Liver (tissue), 9 donors: ENCODE measurements around the gene MROH2B. TPM values are rescaled to one million over a fixed set of nuclear protein-coding genes. Genes with fewer than 3 reads are reported as not detected.

ENCODE experiments used
- DNase-seq: peaks from one replicate; pipeline ENCODE4 v3.0.0-alpha.2; 2017; ENCODE audit warnings: low spot score
- H3K27ac ChIP-seq, 2 donors: one replicate each; pipeline ENCODE4 v1.7.0; 2013; ENCODE audit warnings: inconsistent platforms in 2 of 2, low read length in 2 of 2, control low read depth in 1 of 2, low read depth in 1 of 2, mild to moderate bottlenecking in 1 of 2
- H3K27me3 ChIP-seq, 4 donors: one replicate each; pipeline versions ENCODE4 v1.6.1 to v1.7.0; 2013; ENCODE audit warnings: low read length in 3 of 4, inconsistent platforms in 1 of 4, mild to moderate bottlenecking in 1 of 4, moderate library complexity in 1 of 4; ENCODE audit not compliant: control insufficient read depth in 4 of 4, insufficient read depth in 4 of 4
- H3K36me3 ChIP-seq, 4 donors: one replicate each; pipeline versions ENCODE4 v1.6.1 to v1.7.0; 2013; ENCODE audit warnings: low read length in 3 of 4, mild to moderate bottlenecking in 3 of 4, low read depth in 1 of 4, moderate library complexity in 1 of 4; ENCODE audit not compliant: control insufficient read depth in 4 of 4, insufficient read depth in 3 of 4
- H3K4me1 ChIP-seq, 4 donors: one replicate each; pipeline versions ENCODE4 v1.6.1 to v1.7.0; 2013; ENCODE audit warnings: low read length in 3 of 4, mild to moderate bottlenecking in 3 of 4, moderate library complexity in 1 of 4; ENCODE audit not compliant: control insufficient read depth in 4 of 4, insufficient read depth in 4 of 4
- H3K4me3 ChIP-seq, 3 donors: one replicate each; pipeline versions ENCODE4 v1.6.1 to v1.7.0; 2013; ENCODE audit warnings: low read length in 3 of 3, control low read depth in 1 of 3, low read depth in 1 of 3, mild to moderate bottlenecking in 1 of 3
- H3K9ac ChIP-seq, 2 donors: one replicate each; pipeline ENCODE4 v1.7.0; 2013; ENCODE audit warnings: low read length in 2 of 2, mild to moderate bottlenecking in 2 of 2, moderate library complexity in 2 of 2, control low read depth in 1 of 2, low read depth in 1 of 2
- H3K9me3 ChIP-seq, 4 donors: one replicate each; pipeline versions ENCODE4 v1.6.1 to v1.7.0; 2013; ENCODE audit warnings: low read length in 3 of 4; ENCODE audit not compliant: control insufficient read depth in 4 of 4
- CTCF ChIP-seq: fragments of 150-350 bp; IDR thresholded peaks from 2 replicates; pipeline ENCODE4 v1.5.1; 2017; ENCODE audit warnings: improper control_type of control experiment, low read depth, low read length; ENCODE audit not compliant: missing input control
- EGR1 ChIP-seq, 2 donors: IDR thresholded peaks; 2 replicates each; pipeline ENCODE4 v1.6.1; 2016 to 2018; ENCODE audit warnings: antibody characterized with exemption in 2 of 2, low read depth in 2 of 2
- FOXA1 ChIP-seq: IDR thresholded peaks from 2 replicates; pipeline ENCODE4 v1.6.1; 2016; ENCODE audit warnings: antibody characterized with exemption
- FOXA2 ChIP-seq: IDR thresholded peaks from 2 replicates; pipeline ENCODE4 v1.6.1; 2016; ENCODE audit warnings: antibody characterized with exemption
- GABPA ChIP-seq, 2 donors: IDR thresholded peaks in 1 of 2; conservative IDR thresholded peaks in 1 of 2; 2 replicates each; pipeline ENCODE4 v1.6.1; 2016; ENCODE audit warnings: antibody characterized with exemption in 2 of 2, mild to moderate bottlenecking in 1 of 2, moderate library complexity in 1 of 2
- HNF4A ChIP-seq, 2 donors: conservative IDR thresholded peaks; 2 replicates each; pipeline ENCODE4 v1.6.1; 2016; ENCODE audit warnings: antibody characterized with exemption in 2 of 2, mild to moderate bottlenecking in 2 of 2
- HNF4G ChIP-seq: IDR thresholded peaks from 2 replicates; pipeline ENCODE4 v1.6.1; 2016; ENCODE audit warnings: antibody characterized with exemption
- JUND ChIP-seq, 2 donors: IDR thresholded peaks; 2 replicates each; pipeline ENCODE4 v1.6.1; 2016; ENCODE audit warnings: antibody characterized with exemption in 2 of 2
- MAX ChIP-seq: IDR thresholded peaks from 2 replicates; pipeline ENCODE4 v1.6.1; 2016; ENCODE audit warnings: antibody characterized with exemption
- NR2F2 ChIP-seq: IDR thresholded peaks from 2 replicates; pipeline ENCODE4 v1.6.1; 2016; ENCODE audit warnings: antibody characterized with exemption
- RAD21 ChIP-seq, 2 donors: IDR thresholded peaks; 2 replicates each; pipeline ENCODE4 v1.6.1; 2016; ENCODE audit warnings: antibody characterized with exemption in 2 of 2, mild to moderate bottlenecking in 2 of 2
- REST ChIP-seq: IDR thresholded peaks from 2 replicates; pipeline ENCODE4 v1.6.1; 2016; ENCODE audit warnings: antibody characterized with exemption, mild to moderate bottlenecking
- RXRA ChIP-seq, 2 donors: IDR thresholded peaks; 2 replicates each; pipeline ENCODE4 v1.6.1; 2017 to 2018; ENCODE audit warnings: antibody characterized with exemption in 2 of 2, mild to moderate bottlenecking in 1 of 2
- SP1 ChIP-seq: IDR thresholded peaks from 2 replicates; pipeline ENCODE4 v1.6.1; 2018; ENCODE audit warnings: antibody characterized with exemption, mild to moderate bottlenecking
- YY1 ChIP-seq: IDR thresholded peaks from 2 replicates; pipeline ENCODE4 v1.6.1; 2016; ENCODE audit warnings: antibody characterized with exemption, mild to moderate bottlenecking
- ZBTB33 ChIP-seq: IDR thresholded peaks from 2 replicates; pipeline ENCODE4 v1.6.1; 2016; ENCODE audit warnings: antibody characterized with exemption
- WGBS: extraction: QIAGEN DNeasy Blood & Tissue Kit; methylation state at CpG from one replicate; pipeline ENCODE4 v1.1.7; 2013; 5-methylcytosine and 5-hydroxymethylcytosine counted together
- polyA plus RNA-seq, 2 donors: library from polyadenylated mRNA; stranded (reverse) in 1 of 2; unstranded in 1 of 2; fragments of 200-250 nt in 1 of 2; fragments of >200 nt in 1 of 2; fragmentation: Nextera tagmentation in 1 of 2; extraction: Ambion mirVana in 1 of 2; gene quantifications; one replicate each; pipeline versions ENCODE4 v1.2.1 to v1.2.3, GENCODE V29; 2013 to 2015
- total RNA-seq, 2 donors: library from RNA; depleted of rRNA; stranded (reverse); fragments of >200 nt; gene quantifications; one replicate each; pipeline ENCODE4 v1.2.3, GENCODE V29; 2014
- donor health status: healthy.
- donor health status: healthy.
- donor health status: healthy.
- donor health status: healthy.
- donor health status: healthy.

Gene MROH2B
- total and polyA plus RNA-seq, 4 donors = under 0.01 to 0.46 (median 0.06) TPM; not detected in 1

GRCh38 chr5:40995801-40996586 lies 75.1 kb downstream of the MROH2B start (continued):
- TF ChIP-seq ZBTB33 = no peak

GRCh38 chr5:40991981-40992559 lies 79.1 kb downstream of the MROH2B start:
- 45% methylated on average over 5 of the region's 5 CpGs for WGBS
- H3K27ac ChIP-seq = peak overlapping the region; percentile 66 to 80

GRCh38 chr5:40991168-40991980 lies 79.8 kb downstream of the MROH2B start:
- Histone ChIP-seq H3K27ac (peak overlapping the region; percentile 89 to 90), H3K36me3 (peaks cover 0 to 2% (median 0%) of the 10 kb centered on the region in 4 donors), H3K9me3 (peaks cover 0 to 2% (median 0%) of the 10 kb centered on the region in 4 donors), H3K4me1 (peaks cover 11 to 36% (median 24%) of the 10 kb centered on the region in 4 donors), H3K4me3 (no peak overlapping the region), H3K27me3 (no peaks in the 10 kb centered on the region), H3K9ac (peak overlapping the region in 1 of 2 donors; percentile 9)
- WGBS = 14% methylated on average over 2 of the region's 2 CpGs
- DNase-seq = peak; percentile 38
- peak; percentile 99 for TF ChIP-seq SP1
- peak; percentile 90 for TF ChIP-seq MAX
- peak; percentile 64 to 76 for TF ChIP-seq EGR1 (IDR thresholded peaks at IDR 0.05; ENCODE audit: low read depth in 2 of 2)
- TF ChIP-seq YY1 = peak; percentile 88
- TF ChIP-seq FOXA2 = peak; percentile 92
- TF ChIP-seq HNF4G = peak; percentile 85
- peak; percentile 87 for TF ChIP-seq REST
- no peak for TF ChIP-seq CTCF

More at GRCh38 chr5:40991981-40992559, 79.1 kb downstream of the MROH2B start:
- H3K4me1 ChIP-seq = peaks cover 11 to 37% (median 24%) of the 10 kb centered on the region in 4 donors
- H3K36me3 ChIP-seq = peaks cover 0 to 2% (median 0%) of the 10 kb centered on the region in 4 donors
- H3K9me3 ChIP-seq = peaks cover 0 to 2% (median 0%) of the 10 kb centered on the region in 4 donors
- no peak overlapping the region for H3K9ac ChIP-seq
- DNase-seq = no peak
- H3K4me3 ChIP-seq = no peak overlapping the region
- TF ChIP-seq HNF4A (conservative IDR thresholded peaks at IDR 0.05) = peak; percentile 72 to 90
- no peak for TF ChIP-seq JUND (IDR thresholded peaks at IDR 0.05)
- no peak for TF ChIP-seq FOXA1
- TF ChIP-seq GABPA (IDR thresholded peaks at IDR 0.05 in 1 of 2, conservative IDR thresholded peaks at IDR 0.05 in 1 of 2) = no peak
- no peak for TF ChIP-seq CTCF
- TF ChIP-seq SP1 = peak; percentile 67
- TF ChIP-seq FOXA2 = no peak
- TF ChIP-seq RAD21 (IDR thresholded peaks at IDR 0.05) = peak in 1 of 2 donors; percentile 9
- TF ChIP-seq NR2F2 = no peak
- peak in 1 of 2 donors; percentile 7 for TF ChIP-seq RXRA (IDR thresholded peaks at IDR 0.05)
- peak; percentile 62 for TF ChIP-seq HNF4G
- H3K27me3 ChIP-seq = no peaks in the 10 kb centered on the region
